Adrenal gland (tissue), 12 donors: Measurements from ENCODE around the gene KRTAP5-4. TPM values are rescaled to one million over a fixed set of nuclear protein-coding genes. Genes with fewer than 3 reads are reported as not detected.
"Not testable (repeated sequence)": the region's sequence is repeated elsewhere in the genome, so short reads cannot be mapped to it uniquely, and the experiment has no call there.

ENCODE experiments used
- DNase-seq, 7 donors: peaks; one replicate each; pipeline ENCODE4 v3.0.0-alpha.2; 2019 to 2020
- H3K27ac ChIP-seq, 5 donors: fragments of 200-600 bp; sonication (generic) in 4 of 5; 1 replicate in 3 of 5; 2 replicates in 2 of 5; pipeline versions ENCODE4 v1.5.1 to v1.8.0; 2016 to 2020; ENCODE audit warnings: mild to moderate bottlenecking in 1 of 5
- H3K27me3 ChIP-seq: fragments of 200-600 bp; 2 replicates; pipeline ENCODE4 v1.8.0; 2021
- H3K36me3 ChIP-seq, 2 donors: fragments of 200-600 bp; replicated peaks in 1 of 2; 1 replicate in 1 of 2; 2 replicates in 1 of 2; pipeline versions ENCODE4 v1.5.1 to v1.8.0; 2018 to 2022
- H3K4me1 ChIP-seq, 2 donors: fragments of 200-600 bp; replicated peaks in 1 of 2; 1 replicate in 1 of 2; 2 replicates in 1 of 2; pipeline versions ENCODE4 v1.5.1 to v1.8.0; 2018 to 2021
- H3K4me3 ChIP-seq, 4 donors: fragments of 200-600 bp; sonication (generic) in 3 of 4; one replicate each; pipeline ENCODE4 v1.5.1; 2016 to 2018
- H3K9me3 ChIP-seq, 3 donors: fragments of 200-600 bp; sonication (generic) in 1 of 3; replicated peaks in 1 of 3; 1 replicate in 2 of 3; 2 replicates in 1 of 3; pipeline versions ENCODE4 v1.5.1 to v1.8.0; 2016 to 2021
- POLR2A ChIP-seq, 2 donors: fragments of 450-650 bp; IDR thresholded peaks; one replicate each; pipeline ENCODE4 v1.6.1; 2017; ENCODE audit warnings: antibody characterized with exemption in 2 of 2, mild to moderate bottlenecking in 2 of 2, moderate library complexity in 1 of 2
- WGBS, 4 donors: extraction: QIAGEN DNeasy Blood & Tissue Kit in 2 of 4; methylation state at CpG; one replicate each; pipeline versions ENCODE4 v1.1.5 to v1.1.7; 2013 to 2017; 5-methylcytosine and 5-hydroxymethylcytosine counted together
- intact Hi-C, 2 donors: fragments of 100-400 bp; cut with DNase I; formaldehyde crosslinking; loops; one replicate each; pipeline versions ENCODE4 v1.14.1 to v1.15.0; 2022 to 2023
- polyA plus RNA-seq, 3 donors: library from polyadenylated mRNA; stranded (reverse); fragments of 200-250 nt in 2 of 3; fragments of 350-450 nt in 1 of 3; fragmentation: Illumina TruSeq in 1 of 3; extraction: RNeasy Lipid Tissue Mini Kit (QIAGEN cat#74804) in 1 of 3; gene quantifications; one replicate each; pipeline ENCODE4 v1.2.3, GENCODE V29; 2013 to 2014
- total RNA-seq, 9 donors: library from RNA; depleted of rRNA in 4 of 9; stranded (reverse); fragments of >200 nt in 4 of 9; fragments of 120-200 nt in 1 of 9; fragmentation: NEBNext Ultra II Directional in 1 of 9; extraction: Animal tissue kit (Norgen Biotek cat#: 25700) in 1 of 9; gene quantifications; one replicate each; pipeline versions ENCODE4 v1.1.0 to v1.2.4, GENCODE V29; 2013 to 2023
- TF ChIP-seq, protein P1 (sequence below), 6 experiments: fragments of 450-650 bp in 4 of 6; fragments of 200-600 bp in 2 of 6; sonication (generic) in 1 of 6; IDR thresholded peaks; 1 replicate in 5 of 6; 2 replicates in 1 of 6; pipeline versions ENCODE4 v1.5.1 to v1.8.0; 2016 to 2021; ENCODE audit warnings: antibody characterized with exemption in 6 of 6, mild to moderate bottlenecking in 2 of 6, moderate library complexity in 1 of 6
- donor health status: healthy with polysubstance abuse.
- donor health status: Bipolar disorder and iron deficiency.
- donor health status: DM: yes; HTN: yes; CAD: no.
- donor health status: DM: no; HTN: no; CAD: no.
- donor health status: DM: no; HTN: no; CAD: no.
- donor health status: DM: yes; HTN: yes; CAD: no.

KRTAP5-4 gene
- total and polyA plus RNA-seq, 12 donors, result not detected

DNA sequence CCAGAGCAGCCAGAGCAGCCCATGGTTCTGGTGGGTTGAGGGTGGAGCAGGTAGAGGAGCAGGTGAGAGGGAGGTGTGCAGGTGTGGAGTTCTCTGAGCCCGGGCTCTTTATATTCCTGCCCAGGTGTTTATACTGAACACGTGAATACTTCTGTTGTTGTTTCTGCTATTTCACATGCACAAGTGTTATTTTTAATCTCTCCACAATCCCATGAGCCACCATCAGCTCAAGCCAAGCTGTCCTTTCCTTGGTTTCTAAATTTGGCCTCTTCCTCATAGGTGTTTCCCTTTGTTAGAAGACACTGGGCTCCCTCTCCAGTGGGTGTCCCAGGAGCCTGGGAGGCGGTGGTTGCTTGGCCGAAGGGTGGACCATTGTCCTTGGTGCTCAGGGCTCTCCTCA is 13.6 kb downstream of the KRTAP5-4 start, which contains the start of gene KRTAP5-3:
Gene KRTAP5-3, minus strand, starts transcription at position 101 of the 400 bp plus-strand sequence. Its CDS starts 78 bp downstream, at position 23.
- no peak for DNase-seq
- H3K27ac ChIP-seq, result no peak within 1 kb of the TSS
- no peaks in the 10 kb centered on the region for H3K9me3 ChIP-seq
- no peak within 1 kb of the TSS for H3K4me3 ChIP-seq
- TF ChIP-seq POLR2A (IDR thresholded peaks at IDR 0.05), result no peak
- TF ChIP-seq, protein P1, sequence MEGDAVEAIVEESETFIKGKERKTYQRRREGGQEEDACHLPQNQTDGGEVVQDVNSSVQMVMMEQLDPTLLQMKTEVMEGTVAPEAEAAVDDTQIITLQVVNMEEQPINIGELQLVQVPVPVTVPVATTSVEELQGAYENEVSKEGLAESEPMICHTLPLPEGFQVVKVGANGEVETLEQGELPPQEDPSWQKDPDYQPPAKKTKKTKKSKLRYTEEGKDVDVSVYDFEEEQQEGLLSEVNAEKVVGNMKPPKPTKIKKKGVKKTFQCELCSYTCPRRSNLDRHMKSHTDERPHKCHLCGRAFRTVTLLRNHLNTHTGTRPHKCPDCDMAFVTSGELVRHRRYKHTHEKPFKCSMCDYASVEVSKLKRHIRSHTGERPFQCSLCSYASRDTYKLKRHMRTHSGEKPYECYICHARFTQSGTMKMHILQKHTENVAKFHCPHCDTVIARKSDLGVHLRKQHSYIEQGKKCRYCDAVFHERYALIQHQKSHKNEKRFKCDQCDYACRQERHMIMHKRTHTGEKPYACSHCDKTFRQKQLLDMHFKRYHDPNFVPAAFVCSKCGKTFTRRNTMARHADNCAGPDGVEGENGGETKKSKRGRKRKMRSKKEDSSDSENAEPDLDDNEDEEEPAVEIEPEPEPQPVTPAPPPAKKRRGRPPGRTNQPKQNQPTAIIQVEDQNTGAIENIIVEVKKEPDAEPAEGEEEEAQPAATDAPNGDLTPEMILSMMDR (IDR thresholded peaks at IDR 0.05), result no peak
- intact Hi-C loops, result no loop called here
- H3K27me3 ChIP-seq, result no peaks in the 10 kb centered on the region
- WGBS, 4 donors, result 66 to 80% (median 75%) methylated on average over 4 of the region's 4 CpGs
- H3K36me3 ChIP-seq, result no peaks in the 10 kb centered on the region
- H3K4me1 ChIP-seq, result no peaks in the 10 kb centered on the region

DNA sequence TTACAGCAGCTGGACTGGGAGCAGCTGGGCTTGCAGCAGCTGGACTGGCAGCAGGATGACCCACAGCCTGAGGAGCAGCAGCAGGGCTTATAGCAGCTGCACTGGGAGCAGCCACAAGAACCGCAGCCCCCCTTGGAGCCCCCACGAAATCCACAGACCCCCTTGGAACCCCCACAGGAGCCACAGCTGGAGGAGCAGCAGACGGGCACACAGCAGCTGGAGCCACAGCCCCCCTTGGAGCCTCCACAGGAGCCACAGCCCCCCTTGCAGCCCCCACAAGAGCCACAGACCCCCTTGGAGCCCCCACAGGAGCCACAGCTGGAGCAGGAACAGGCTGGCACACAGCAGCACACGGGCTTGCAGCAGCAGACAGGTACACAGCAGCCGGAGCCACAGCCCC is 14.0 kb downstream of the KRTAP5-4 start:
- DNase-seq, intact Hi-C loops: not testable (repeated sequence)
- WGBS, 4 donors, result 39 to 55% methylated on average over 5 of the region's 5 CpGs; no CpG with 5 or more reads in 2 of the 4 donors

DNA sequence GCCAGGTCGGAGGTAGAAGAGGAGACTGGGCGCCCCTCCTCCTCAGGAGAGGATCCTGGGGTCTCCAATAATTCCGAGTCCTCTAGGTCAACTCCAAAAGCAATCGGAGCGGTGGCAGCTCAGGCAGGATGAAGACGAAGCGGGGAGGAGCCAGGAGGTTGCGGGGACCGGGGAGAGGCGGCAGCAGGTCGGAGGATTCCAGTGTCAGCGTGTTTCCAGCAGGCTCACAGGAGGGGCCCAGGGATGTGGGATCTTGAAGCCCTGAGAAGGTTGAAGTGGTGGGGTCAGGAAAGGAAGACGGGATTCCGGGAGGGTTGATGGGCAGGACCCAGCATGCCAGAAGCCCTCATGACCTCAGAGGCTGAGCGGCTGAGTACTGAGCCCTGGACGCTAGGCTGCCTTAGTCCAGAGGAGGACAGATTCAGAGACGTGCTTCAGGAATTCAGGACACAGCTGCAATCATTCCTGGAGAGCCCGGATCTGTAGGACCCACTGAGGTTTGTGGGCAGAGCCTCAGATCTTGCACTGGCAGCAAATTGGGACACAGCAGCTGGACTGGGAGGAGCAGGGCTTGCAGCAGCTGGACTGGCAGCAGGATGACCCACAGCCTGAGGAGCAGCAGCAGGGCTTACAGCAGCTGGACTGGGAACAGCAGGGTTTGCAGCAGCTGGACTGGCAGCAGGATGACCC is 14.6 kb downstream of the KRTAP5-4 start:
- intact Hi-C loops, DNase-seq, H3K4me3 ChIP-seq, H3K27ac ChIP-seq, H3K36me3 ChIP-seq, H3K9me3 ChIP-seq, H3K4me1 ChIP-seq, H3K27me3 ChIP-seq: not testable (repeated sequence)
- 36 to 53% (median 45%) methylated on average over 17 to 18 of the region's 18 CpGs for WGBS, 4 donors

More for the DNA sequence above, 14.0 kb downstream of the KRTAP5-4 start:
- H3K27me3 ChIP-seq, H3K4me3 ChIP-seq, H3K9me3 ChIP-seq, H3K27ac ChIP-seq, H3K36me3 ChIP-seq, H3K4me1 ChIP-seq: not testable (repeated sequence)

DNA sequence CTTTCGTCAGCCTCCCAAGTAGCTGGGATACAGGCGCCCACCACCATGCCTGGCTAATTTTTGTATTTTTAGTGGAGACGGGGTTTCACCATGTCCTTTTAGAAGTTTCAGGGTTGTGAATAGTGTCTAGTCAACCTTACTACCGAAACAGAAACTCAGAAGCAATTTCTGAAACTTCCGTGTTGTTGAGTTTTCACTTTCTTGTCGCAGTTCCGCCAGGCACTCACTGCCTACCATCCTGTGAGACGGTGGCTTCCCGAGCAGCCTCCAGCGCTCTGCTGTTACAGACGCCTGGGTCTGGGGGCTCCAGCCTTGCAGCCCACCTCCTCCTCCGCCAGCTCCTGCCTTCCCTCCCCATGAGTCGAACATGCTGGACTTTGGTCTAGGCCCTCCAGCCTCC is 16.0 kb downstream of the KRTAP5-4 start:
- H3K4me1 ChIP-seq, H3K9me3 ChIP-seq, H3K4me3 ChIP-seq, H3K27me3 ChIP-seq, H3K36me3 ChIP-seq, DNase-seq, H3K27ac ChIP-seq, intact Hi-C loops: not testable (repeated sequence)
- 77 to 80% (median 78%) methylated on average over 13 of the region's 13 CpGs for WGBS, 4 donors

DNA sequence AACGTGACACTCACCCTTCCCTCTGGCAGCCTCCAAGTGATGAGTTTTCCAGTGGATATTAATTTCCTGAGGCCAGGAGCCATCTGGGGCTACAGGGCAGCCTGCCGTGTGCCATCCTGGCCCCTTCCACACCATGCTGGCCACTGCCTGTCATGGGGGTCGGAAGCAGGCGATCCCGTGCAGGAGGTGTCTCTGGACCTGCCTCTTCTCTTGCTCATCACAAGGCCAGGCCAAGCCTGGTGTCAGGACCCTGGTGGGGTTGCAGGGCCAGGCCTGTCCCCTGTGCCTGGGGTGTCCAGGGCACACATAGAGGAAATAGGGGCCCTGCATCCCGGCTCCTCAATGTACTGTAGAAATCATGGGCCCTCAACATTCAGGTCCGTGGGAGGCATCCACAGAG is 17.2 kb downstream of the KRTAP5-4 start:
- no peaks in the 10 kb centered on the region for H3K27me3 ChIP-seq
- no peaks in the 10 kb centered on the region for H3K36me3 ChIP-seq
- no peak for TF ChIP-seq POLR2A (IDR thresholded peaks at IDR 0.05)
- TF ChIP-seq, protein P1 (IDR thresholded peaks at IDR 0.05), result no peak
- no peak overlapping the region for H3K27ac ChIP-seq
- H3K4me1 ChIP-seq, result no peaks in the 10 kb centered on the region
- 73 to 81% (median 78%) methylated on average over 4 to 7 of the region's 7 CpGs for WGBS, 4 donors
- no peak for DNase-seq
- intact Hi-C loops, result no loop called here
- no peaks in the 10 kb centered on the region for H3K9me3 ChIP-seq
- no peak overlapping the region for H3K4me3 ChIP-seq

DNA sequence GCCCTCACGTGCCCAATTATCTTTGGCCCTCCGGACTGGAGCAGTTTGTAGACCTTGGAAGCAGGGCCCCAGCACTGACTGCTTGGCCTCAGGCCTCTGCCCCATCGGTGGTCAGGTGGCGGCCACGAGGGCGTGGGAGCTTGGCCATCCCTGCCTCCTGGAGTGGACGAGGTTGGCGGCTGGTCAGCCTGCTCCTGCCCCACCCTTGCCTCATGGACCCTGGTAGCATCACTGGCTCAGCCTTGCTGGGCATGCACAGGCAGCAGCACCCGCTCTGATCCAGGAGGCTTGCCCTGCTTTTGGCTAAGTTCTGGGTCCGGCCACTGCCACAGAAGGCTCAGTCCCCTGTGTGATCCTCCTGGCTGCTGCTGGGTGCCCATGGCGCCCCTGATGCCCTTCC is 17.8 kb downstream of the KRTAP5-4 start:
- 84 to 90% (median 87%) methylated on average over 7 to 11 of the region's 11 CpGs for WGBS, 4 donors
- H3K4me1 ChIP-seq, result no peaks in the 10 kb centered on the region
- intact Hi-C loops, result no loop called here
- no peaks in the 10 kb centered on the region for H3K27me3 ChIP-seq
- TF ChIP-seq, protein P1 (IDR thresholded peaks at IDR 0.05), result no peak
- no peak for TF ChIP-seq POLR2A (IDR thresholded peaks at IDR 0.05)
- H3K36me3 ChIP-seq, result no peaks in the 10 kb centered on the region
- no peak overlapping the region for H3K4me3 ChIP-seq
- no peaks in the 10 kb centered on the region for H3K9me3 ChIP-seq
- H3K27ac ChIP-seq, result no peak overlapping the region
- DNase-seq, result no peak
